Pulmonary artery endothelial cell (primary cell): Measurements from ENCODE around the gene EXOC1L. TPM values are rescaled to one million over a fixed set of nuclear protein-coding genes. Genes with fewer than 3 reads are reported as not detected.
"Not testable (repeated sequence)": the region's sequence is repeated elsewhere in the genome, so short reads cannot be mapped to it uniquely, and the experiment has no call there.

Source experiments
- DNase-seq: peaks from one replicate; pipeline ENCODE4 v3.0.0-alpha.2; 2011; ENCODE audit warnings: low read depth, low spot score
- total RNA-seq: library from RNA; depleted of rRNA; stranded (reverse); fragments of >200 nt; gene quantifications from 2 replicates; pipeline ENCODE4 v1.2.3, GENCODE V29; 2014

EXOC1L gene
- total RNA-seq, 1 donor from 2014 or later: not detected

- no peak for DNase-seq
Measured at GRCh38 chr4:55838356-55838755, 18.8 kb downstream of the EXOC1L start.

DNA sequence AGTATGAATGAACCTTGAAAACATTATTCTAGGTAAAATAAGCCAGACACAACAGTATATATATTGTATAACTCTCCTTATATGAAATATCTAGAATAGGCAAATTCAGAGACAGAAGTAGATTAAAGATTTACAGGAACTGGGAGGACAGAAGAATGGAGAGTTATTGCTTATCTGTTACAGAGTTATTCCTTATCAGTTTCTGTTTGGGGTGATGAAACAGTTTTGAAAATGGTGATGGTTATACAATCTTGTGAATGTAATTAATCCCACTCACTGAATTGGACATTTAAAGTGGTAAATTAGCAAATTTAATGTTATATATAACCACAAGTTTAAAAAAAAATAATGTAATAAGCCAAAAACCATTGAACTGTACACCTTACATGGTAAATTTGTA lies 19.4 kb downstream of the EXOC1L start:
- DNase-seq: no peak

- DNase-seq: no peak
Measured at GRCh38 chr4:55840956-55841355, 21.4 kb downstream of the EXOC1L start.

- not testable (repeated sequence) for DNase-seq
Measured at GRCh38 chr4:55841373-55842239, 22.0 kb downstream of the EXOC1L start.

DNA sequence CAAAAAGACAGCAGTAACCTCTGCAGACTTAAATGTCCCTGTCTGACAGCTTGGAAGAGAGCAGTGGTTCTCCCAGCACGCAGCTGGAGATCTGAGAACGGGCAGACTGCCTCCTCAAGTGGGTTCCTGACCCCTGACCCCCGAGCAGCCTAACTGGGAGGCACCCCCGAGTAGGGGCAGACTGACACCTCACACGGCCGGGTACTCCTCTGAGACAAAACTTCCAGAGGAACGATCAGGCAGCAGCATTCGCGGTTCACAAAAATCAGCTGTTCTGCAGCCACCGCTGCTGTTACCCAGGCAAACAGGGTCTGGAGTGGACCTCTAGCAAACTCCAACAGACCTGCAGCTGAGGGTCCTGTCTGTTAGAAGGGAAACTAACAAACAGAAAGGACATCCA lies 22.7 kb downstream of the EXOC1L start:
- not testable (repeated sequence) for DNase-seq

DNA sequence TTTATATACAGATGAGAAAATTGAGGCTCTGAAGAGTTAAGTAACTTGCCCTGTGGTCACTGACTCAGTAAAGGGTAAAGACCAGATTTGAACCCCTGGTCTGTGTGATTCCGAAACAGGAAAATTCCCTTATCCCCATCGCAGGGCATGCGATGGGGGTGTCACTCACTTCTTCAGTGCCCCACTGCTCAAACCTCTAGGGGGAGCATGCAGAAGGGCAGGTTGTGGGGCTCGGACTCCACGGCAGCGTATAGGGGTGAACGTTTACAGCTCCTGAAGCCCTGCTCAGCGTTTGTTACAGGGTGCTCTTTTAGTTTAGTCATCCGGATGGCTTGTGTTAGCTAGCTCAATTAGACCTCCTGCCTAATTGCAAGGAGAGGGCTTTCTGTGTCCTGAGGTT lies 30.1 kb downstream of the EXOC1L start:
- DNase-seq: no peak

DNA sequence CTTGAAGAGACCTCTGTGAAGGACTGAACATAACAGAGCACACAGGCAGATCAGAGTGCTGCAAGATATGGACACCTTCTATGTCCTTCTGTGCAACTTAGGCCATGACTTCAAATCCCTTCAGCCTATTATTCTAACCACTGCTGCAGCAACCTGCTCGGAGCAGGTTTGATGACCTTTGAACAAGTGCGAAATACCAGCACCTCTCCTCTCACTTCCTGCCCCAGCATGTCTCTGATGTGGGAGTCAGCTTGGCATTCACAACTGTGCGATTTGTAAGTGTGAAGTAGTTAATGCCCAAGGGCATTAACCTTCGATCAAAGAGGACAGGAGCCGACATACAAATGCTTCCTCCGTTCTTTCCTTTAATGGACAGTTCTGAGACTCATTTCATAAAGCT lies 32.3 kb downstream of the EXOC1L start:
- no peak for DNase-seq

GRCh38 chr4:55853484-55854046 lies 34.0 kb downstream of the EXOC1L start, which contains the start of gene EXOC1:
Gene EXOC1 (plus strand): TSS chr4:55853648. CDS start chr4:55858324, 4,676 bp downstream.
- peak; percentile 83 for DNase-seq

- no peak for DNase-seq
Measured at GRCh38 chr4:55854129-55854528, 34.5 kb downstream of the EXOC1L start.

GRCh38 chr4:55857586-55857985 lies 38.0 kb downstream of the EXOC1L start:
- DNase-seq: no peak

GRCh38 chr4:55859711-55860110 lies 40.1 kb downstream of the EXOC1L start:
- DNase-seq: no peak

GRCh38 chr4:55864577-55865223 lies 45.1 kb downstream of the EXOC1L start:
- no peak for DNase-seq

DNA sequence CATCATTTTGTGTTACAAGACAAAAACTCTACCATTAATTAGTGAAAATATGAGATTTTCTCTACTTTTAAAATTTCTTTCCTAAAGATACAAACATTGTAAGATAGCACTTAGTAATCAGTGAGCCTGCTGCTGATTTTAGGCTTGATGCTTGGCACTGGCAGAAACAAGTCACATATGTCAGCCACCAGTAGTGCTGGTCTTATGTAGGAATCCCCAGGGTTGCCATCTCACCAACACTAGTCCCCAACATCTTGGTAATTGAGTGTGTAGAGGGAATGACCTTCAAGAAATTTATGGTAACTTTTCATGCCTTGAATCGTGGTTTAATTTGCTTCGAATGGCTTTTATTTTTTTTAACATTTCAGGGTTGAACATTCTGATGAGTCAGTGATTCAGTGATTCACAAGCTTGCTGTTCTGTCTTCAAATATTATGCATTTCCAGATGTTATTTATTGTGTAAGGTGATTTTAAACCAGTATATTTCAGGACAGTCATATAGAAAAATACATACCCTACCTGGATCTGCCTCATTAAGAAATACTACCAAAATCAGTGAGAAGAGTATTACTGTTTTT lies 45.7 kb downstream of the EXOC1L start:
- DNase-seq: no peak

DNA sequence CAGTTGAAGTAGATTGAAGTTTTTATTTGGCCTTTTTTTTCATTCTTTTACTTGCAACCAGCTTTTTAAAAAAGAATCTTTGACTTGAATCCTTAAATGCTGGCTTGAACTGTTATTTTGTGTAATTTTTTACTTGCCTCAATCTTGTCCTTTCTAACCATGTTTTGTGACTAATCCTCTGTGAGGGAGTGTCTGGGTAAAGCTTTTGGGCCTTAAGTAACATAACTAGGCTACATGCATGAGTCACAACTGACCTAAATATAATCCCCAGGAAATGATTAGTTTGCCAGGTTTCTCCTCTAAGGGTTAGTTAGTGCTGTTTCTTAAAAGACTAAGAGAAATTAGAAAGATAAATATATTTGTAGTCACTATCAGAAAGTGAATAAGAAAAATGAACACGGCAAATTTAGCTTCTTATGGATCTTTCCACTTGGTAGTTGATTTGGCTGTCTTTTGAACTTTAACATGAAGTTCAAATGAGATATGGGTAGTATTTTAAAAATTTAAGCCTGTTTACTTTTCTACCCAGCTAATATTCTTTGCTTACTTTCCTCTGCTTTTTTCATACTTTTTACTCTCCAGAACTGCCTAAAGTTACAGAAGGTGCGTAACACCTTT lies 46.8 kb downstream of the EXOC1L start:
- peak; percentile 63 for DNase-seq

DNA sequence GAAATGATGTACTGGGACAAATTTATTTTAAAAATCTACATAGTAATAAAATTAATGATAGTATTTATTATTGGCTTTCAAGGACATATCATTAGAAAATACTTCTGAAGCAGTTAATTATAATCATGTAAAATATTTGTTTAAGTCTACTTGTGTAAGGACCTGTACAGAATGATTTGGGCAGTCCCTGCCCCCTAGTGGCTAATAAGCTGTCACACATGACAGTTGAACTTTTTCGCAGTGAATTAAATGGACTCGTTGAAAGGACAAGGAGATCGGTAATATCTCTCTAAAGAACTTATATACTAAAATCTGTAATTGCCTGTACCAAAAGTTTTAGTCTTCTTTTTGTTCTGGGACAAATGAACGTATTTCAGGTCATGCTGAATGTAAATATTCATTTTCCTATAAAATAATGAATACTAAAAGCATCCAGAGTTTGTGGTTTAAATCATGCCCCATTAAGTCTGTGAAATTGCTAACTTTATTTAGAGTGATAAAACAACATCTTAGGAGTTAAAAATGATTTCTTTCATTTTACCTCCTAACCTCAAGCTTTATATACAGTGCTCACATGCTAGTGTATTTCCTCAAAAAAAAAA lies 47.5 kb downstream of the EXOC1L start:
- peak; percentile 32 for DNase-seq

GRCh38 chr4:55868581-55869090 lies 49.0 kb downstream of the EXOC1L start:
- no peak for DNase-seq

DNA sequence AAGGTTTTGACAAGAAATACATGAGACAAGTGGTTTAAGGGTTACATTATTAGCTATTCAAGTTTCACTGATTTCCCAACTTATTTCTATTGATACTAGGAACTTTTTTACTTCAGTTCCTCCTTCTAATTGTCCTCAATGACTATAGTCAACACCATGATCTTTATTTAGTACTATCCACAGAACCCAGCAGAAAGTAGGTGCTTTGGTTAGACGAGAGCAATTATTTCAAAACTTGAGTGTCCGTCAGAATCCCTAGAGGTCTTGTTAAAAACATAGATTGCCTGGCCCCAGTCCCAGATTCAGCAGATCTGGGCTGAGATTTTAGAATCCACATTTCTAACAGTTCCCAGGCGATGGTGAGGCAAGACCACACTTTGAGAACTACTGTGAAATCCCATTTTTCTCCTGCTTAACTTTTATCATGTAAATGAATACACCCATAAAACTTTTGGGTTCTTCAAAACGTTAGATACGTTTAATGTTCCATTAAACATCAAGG lies 51.8 kb downstream of the EXOC1L start:
- no peak for DNase-seq

- no peak for DNase-seq
Measured at GRCh38 chr4:55874831-55875230, 55.2 kb downstream of the EXOC1L start.

- no peak for DNase-seq
Measured at GRCh38 chr4:55876387-55876786, 56.8 kb downstream of the EXOC1L start.

DNA sequence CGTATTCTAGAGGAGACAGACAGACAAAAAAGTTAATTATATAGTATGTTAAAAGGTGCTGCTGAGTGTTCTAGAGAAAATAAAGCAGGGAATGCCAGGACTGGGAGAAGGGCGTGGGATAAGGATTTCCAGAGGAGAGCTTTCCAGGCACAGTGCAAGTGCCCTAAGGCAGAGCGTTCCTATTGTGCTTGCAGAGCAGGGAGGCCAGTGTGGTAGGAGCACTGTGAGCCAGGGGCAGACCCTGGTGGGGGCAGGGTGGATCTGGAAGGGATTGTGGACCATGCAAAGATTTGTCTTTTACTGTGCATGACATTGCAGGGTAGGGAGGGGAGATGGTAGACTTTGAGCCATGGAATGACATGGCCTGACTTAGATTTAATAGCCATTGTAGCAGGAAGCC lies 59.6 kb downstream of the EXOC1L start:
- DNase-seq: no peak
